SK-N-MC (cell line): ENCODE results near the gene CALN1.

ENCODE experiments used
- EZH2 ChIP-seq: fragments of 200-600 bp; sonication (generic); IDR thresholded peaks from one replicate; pipeline ENCODE4 v1.6.1; 2017; ENCODE audit warnings: antibody characterized with exemption
- POLR2AphosphoS5 ChIP-seq: IDR thresholded peaks from 2 replicates; pipeline ENCODE4 v1.6.1; 2012; ENCODE audit warnings: mild to moderate bottlenecking, low read depth, low read length, borderline replicate concordance

- TF ChIP-seq POLR2AphosphoS5, result no peak
- no peak for TF ChIP-seq EZH2
Measured at GRCh38 chr7:71883415-71883814, 528.7 kb downstream of the CALN1 start.
